Measurements from ENCODE around the gene USP15.

The USP15 gene

GRCh38 chr12:62267480-62267879 is 7.3 kb downstream of the USP15 start:
- in situ Hi-C loops (cut with MboI; ENCODE audit: low sequenced_read_pairs, unreplicated experiment): loop anchor here (25.0 kb wide), 1 partner anchor 520 kb away; no protein-coding TSS in a partner anchor
- TF ChIP-seq CTCF (IDR thresholded peaks at IDR 0.05; ENCODE audit: borderline replicate concordance, control extremely low read depth, extremely low read depth, insufficient read depth, missing control alignments): no peak
- DNase-seq (ENCODE audit: low spot score): no peak

DNA sequence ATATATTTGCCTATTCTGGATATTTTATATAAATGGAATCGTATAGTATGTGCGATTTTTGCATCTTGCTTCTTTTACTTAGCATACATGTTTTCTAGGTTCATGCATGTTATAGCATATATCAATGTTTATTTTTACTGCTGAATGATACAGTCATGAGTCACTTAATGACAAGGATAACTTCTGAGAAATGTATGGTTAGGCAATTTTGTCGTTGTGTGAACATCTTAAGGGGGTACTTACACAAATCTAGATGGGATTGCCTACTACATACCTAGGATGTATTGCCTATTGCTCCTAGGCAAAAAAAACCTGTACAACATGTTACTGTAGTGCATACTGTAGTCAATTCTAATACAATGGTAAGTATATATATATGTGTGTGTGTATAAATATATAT is 8.8 kb downstream of the USP15 start:
- in situ Hi-C loops (cut with MboI; ENCODE audit: low sequenced_read_pairs, unreplicated experiment): loop anchor here (25.0 kb wide), 1 partner anchor 518 kb away; no protein-coding TSS in a partner anchor
- no peak for TF ChIP-seq CTCF (IDR thresholded peaks at IDR 0.05; ENCODE audit: borderline replicate concordance, control extremely low read depth, extremely low read depth, insufficient read depth, missing control alignments)
- no peak for DNase-seq (ENCODE audit: low spot score)

DNA sequence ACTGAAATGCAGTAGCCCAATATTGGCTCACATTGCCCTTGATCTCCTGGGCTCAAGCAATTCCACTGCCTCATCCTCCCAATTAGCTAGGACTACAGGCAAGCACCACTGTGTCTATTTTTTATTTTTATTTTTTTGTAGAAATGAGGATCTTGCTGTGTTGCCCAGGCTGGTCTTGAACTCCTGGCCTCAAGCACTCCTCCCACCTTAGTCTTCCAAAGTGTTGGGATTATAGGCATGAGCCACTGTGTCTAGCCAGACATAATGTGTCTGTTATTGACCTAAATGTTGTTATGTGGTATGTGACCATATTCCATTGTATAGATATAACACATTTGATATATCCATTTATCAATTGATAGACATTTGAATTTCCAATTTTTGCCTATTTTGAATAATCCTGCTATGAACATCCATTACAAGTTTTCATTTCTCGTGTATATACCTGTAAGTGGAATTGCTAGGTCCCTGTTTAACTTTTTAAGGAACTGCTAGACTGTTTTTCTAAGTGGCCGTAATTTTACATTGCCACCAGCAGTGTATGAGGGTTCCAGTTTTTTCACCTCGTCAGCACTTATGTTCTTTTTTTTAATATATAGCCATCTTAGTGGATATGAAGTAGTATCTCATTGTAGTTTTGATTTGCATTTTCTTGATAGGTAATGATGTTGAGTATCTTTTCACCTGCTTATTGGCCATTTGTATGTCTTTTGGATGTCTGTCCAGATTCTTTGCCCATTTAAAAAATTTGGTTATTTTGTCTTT is 9.4 kb downstream of the USP15 start:
- in situ Hi-C loops (cut with MboI; ENCODE audit: low sequenced_read_pairs, unreplicated experiment): loop anchor here (25.0 kb wide), 1 partner anchor 518 kb away; no protein-coding TSS in a partner anchor
- no peak for TF ChIP-seq CTCF (IDR thresholded peaks at IDR 0.05; ENCODE audit: borderline replicate concordance, control extremely low read depth, extremely low read depth, insufficient read depth, missing control alignments)
- no peak for DNase-seq (ENCODE audit: low spot score)

- TF ChIP-seq CTCF (IDR thresholded peaks at IDR 0.05; ENCODE audit: borderline replicate concordance, control extremely low read depth, extremely low read depth, insufficient read depth, missing control alignments): no peak
- in situ Hi-C loops (cut with MboI; ENCODE audit: low sequenced_read_pairs, unreplicated experiment): loop anchor here (25.0 kb wide), 1 partner anchor 517 kb away; no protein-coding TSS in a partner anchor
- DNase-seq (ENCODE audit: low spot score): no peak
These were observed 10.2 kb downstream of the USP15 start for GRCh38 chr12:62270384-62270783.

GRCh38 chr12:62270872-62271271 is 10.7 kb downstream of the USP15 start:
- no peak for DNase-seq (ENCODE audit: low spot score)
- in situ Hi-C loops (cut with MboI; ENCODE audit: low sequenced_read_pairs, unreplicated experiment): loop anchor here (25.0 kb wide), 1 partner anchor 516 kb away; no protein-coding TSS in a partner anchor
- TF ChIP-seq CTCF (IDR thresholded peaks at IDR 0.05; ENCODE audit: borderline replicate concordance, control extremely low read depth, extremely low read depth, insufficient read depth, missing control alignments): no peak

DNA sequence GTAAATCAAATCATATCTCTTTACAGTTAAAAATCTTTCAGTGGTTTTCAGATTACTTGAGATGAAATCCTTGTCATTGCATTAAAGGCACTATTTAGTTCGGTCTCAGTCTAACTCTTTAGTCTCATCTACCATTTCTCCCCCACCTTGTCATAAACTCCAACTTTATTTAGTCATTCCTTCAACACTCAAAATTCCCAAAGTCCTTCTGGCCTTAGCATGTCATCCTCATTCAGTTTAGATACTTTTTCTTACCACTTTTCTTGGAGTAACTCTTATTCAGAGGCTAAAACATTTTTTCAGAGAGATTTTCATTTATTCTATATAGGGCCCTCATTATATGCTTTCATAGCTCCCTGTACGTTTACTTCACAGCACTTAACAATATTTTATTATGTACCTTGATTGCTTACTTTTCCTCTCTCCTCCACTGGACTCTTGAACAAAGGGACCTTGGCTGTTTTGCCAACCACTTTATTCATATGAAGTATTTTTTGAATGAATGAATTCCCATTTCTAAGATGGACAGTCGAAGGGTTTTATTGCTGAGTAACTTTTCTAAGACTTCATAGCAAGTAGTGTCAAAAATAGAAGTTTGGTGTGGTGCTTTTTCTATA is 12.8 kb downstream of the USP15 start:
- TF ChIP-seq CTCF (IDR thresholded peaks at IDR 0.05; ENCODE audit: borderline replicate concordance, control extremely low read depth, extremely low read depth, insufficient read depth, missing control alignments): no peak
- no peak for DNase-seq (ENCODE audit: low spot score)
- in situ Hi-C loops (cut with MboI; ENCODE audit: low sequenced_read_pairs, unreplicated experiment): loop anchor here (25.0 kb wide), 1 partner anchor 514 kb away; no protein-coding TSS in a partner anchor

All from GM13976 (cell line).